IMR-90 (cell line): ENCODE measurements around the gene LMO2. TPM values are rescaled to one million over a fixed set of nuclear protein-coding genes. Genes with fewer than 3 reads are reported as not detected.

ENCODE experiments used
- ATAC-seq: fragments of 200-7000 bp; cut with Tn5 transposase; 2 replicates; pipeline ENCODE4 v1.9.1; 2020; ENCODE audit warnings: low read depth, mild to moderate bottlenecking, moderate library complexity
- BruUV-seq: library from RNA; stranded (reverse); fragments of 400-500 nt; replicated peaks from 2 replicates; lab custom pipeline; 2021; lab: Mats Ljungman, UMichigan
- CTCF ChIA-PET: fragments of 300-600 bp; formaldehyde crosslinking; extraction: SDS; loops from one replicate; lab custom pipeline; 2021; ENCODE audit warnings: antibody characterized with exemption; lab: Yijun Ruan, JAX
- POLR2A ChIA-PET: fragments of 300-600 bp; sonication (Branson Sonifier 250); formaldehyde crosslinking; loops from one replicate; lab custom pipeline; 2022; ENCODE audit warnings: antibody characterized with exemption; ENCODE audit not compliant: unreplicated experiment; lab: Charles Lee
- DNase-seq: peaks from one replicate; pipeline ENCODE4 v3.0.0; 2013
- H2AFZ ChIP-seq: replicated peaks from 2 replicates; pipeline ENCODE3; 2013; ENCODE audit warnings: low read length, mild to moderate bottlenecking; ENCODE audit not compliant: poor library complexity
- H2AK5ac ChIP-seq: 2 replicates; pipeline ENCODE4 v1.6.1; 2013; ENCODE audit warnings: low read depth, low read length, inconsistent platforms
- H2AK9ac ChIP-seq: replicated peaks from 2 replicates; pipeline ENCODE3; 2013; ENCODE audit warnings: mild to moderate bottlenecking, low read depth, low read length, moderate library complexity; ENCODE audit not compliant: poor library complexity
- H2BK120ac ChIP-seq: 2 replicates; pipeline ENCODE4 v1.6.1; 2013; ENCODE audit warnings: low read depth, low read length, inconsistent platforms
- H2BK15ac ChIP-seq: 3 replicates; pipeline ENCODE4 v1.6.1; 2013; ENCODE audit warnings: low read depth, low read length, inconsistent platforms
- H2BK20ac ChIP-seq: 2 replicates; pipeline ENCODE4 v1.6.1; 2013; ENCODE audit warnings: low read depth, mild to moderate bottlenecking, inconsistent platforms, low read length, moderate library complexity
- H2BK5ac ChIP-seq: 2 replicates; pipeline ENCODE4 v1.6.1; 2013; ENCODE audit warnings: mild to moderate bottlenecking, low read depth, low read length, inconsistent platforms; ENCODE audit not compliant: poor library complexity, severe bottlenecking
- H3K14ac ChIP-seq: replicated peaks from 2 replicates; pipeline ENCODE4 v1.6.1; 2013; ENCODE audit warnings: low read depth, low read length, inconsistent platforms
- H3K18ac ChIP-seq: 2 replicates; pipeline ENCODE4 v1.6.1; 2013; ENCODE audit warnings: low read depth, low read length, control low read depth
- H3K23ac ChIP-seq: 2 replicates; pipeline ENCODE4 v1.6.1; 2013; ENCODE audit warnings: low read depth, low read length, inconsistent platforms
- H3K27ac ChIP-seq: 2 replicates; pipeline ENCODE4 v1.5.1; 2013; ENCODE audit warnings: mild to moderate bottlenecking, control low read depth, low read length; ENCODE audit not compliant: insufficient read depth
- H3K27me3 ChIP-seq: 2 replicates; pipeline ENCODE4 v1.6.1; 2013; ENCODE audit warnings: low read length; ENCODE audit not compliant: control insufficient read depth, insufficient read depth
- H3K36me3 ChIP-seq: 2 replicates; pipeline ENCODE4 v1.6.1; 2013; ENCODE audit warnings: low read length, mixed read lengths; ENCODE audit not compliant: control insufficient read depth, insufficient read depth
- H3K4ac ChIP-seq: 2 replicates; pipeline ENCODE4 v1.6.1; 2013; ENCODE audit warnings: low read depth, low read length, inconsistent platforms
- H3K4me1 ChIP-seq: 2 replicates; pipeline ENCODE4 v1.6.1; 2013; ENCODE audit warnings: low read length, mixed read lengths; ENCODE audit not compliant: control insufficient read depth, insufficient read depth
- H3K4me2 ChIP-seq: 2 replicates; pipeline ENCODE4 v1.6.1; 2013; ENCODE audit warnings: low read depth, mild to moderate bottlenecking, control low read depth, low read length, moderate library complexity
- H3K4me3 ChIP-seq: 2 replicates; pipeline ENCODE4 v1.5.1; 2013; ENCODE audit warnings: low read depth, mild to moderate bottlenecking, control low read depth, low read length, moderate library complexity; ENCODE audit not compliant: insufficient read depth
- H3K56ac ChIP-seq: 2 replicates; pipeline ENCODE4 v1.6.1; 2013; ENCODE audit warnings: low read length, inconsistent platforms; ENCODE audit not compliant: insufficient read depth; ENCODE audit errors: extremely low read depth
- H3K79me1 ChIP-seq, 2 experiments: 2 replicates each; pipeline ENCODE4 v1.6.1; 2013; ENCODE audit warnings: low read length in 2 of 2, inconsistent platforms in 1 of 2, low read depth in 1 of 2
- H3K9ac ChIP-seq: 2 replicates; pipeline ENCODE4 v1.6.1; 2013; ENCODE audit warnings: low read depth, low read length, control low read depth
- H3K9me1 ChIP-seq: 2 replicates; pipeline ENCODE4 v1.6.1; 2013; ENCODE audit warnings: low read length, inconsistent platforms; ENCODE audit not compliant: insufficient read depth
- H3K9me3 ChIP-seq: 2 replicates; pipeline ENCODE4 v1.6.1; 2013; ENCODE audit warnings: low read length; ENCODE audit not compliant: control insufficient read depth, insufficient read depth
- H4K20me1 ChIP-seq: 2 replicates; pipeline ENCODE4 v1.6.1; 2013; ENCODE audit warnings: low read length, inconsistent platforms; ENCODE audit not compliant: insufficient read depth
- H4K5ac ChIP-seq: 2 replicates; pipeline ENCODE4 v1.6.1; 2013; ENCODE audit warnings: mild to moderate bottlenecking, low read depth, low read length, control low read depth
- H4K8ac ChIP-seq, 2 experiments: 2 replicates each; pipeline ENCODE4 v1.6.1; 2013; ENCODE audit warnings: low read depth in 2 of 2, low read length in 2 of 2, control low read depth in 1 of 2, inconsistent platforms in 1 of 2
- H4K91ac ChIP-seq: 2 replicates; pipeline ENCODE4 v1.6.1; 2013; ENCODE audit warnings: low read depth, low read length, inconsistent platforms; ENCODE audit not compliant: insufficient read depth
- MXI1 ChIP-seq: IDR thresholded peaks from 2 replicates; pipeline ENCODE4 v1.6.1; 2012; ENCODE audit warnings: low read depth, mild to moderate bottlenecking, low read length, moderate library complexity, borderline replicate concordance
- RFX5 ChIP-seq: IDR thresholded peaks from 2 replicates; pipeline ENCODE4 v1.8.0; 2012; ENCODE audit warnings: low read depth, mild to moderate bottlenecking, low read length, moderate library complexity
- dilution Hi-C: fragments of 300-500 bp; cut with HindIII; formaldehyde crosslinking; loops from one replicate; pipeline ENCODE4 v1.14.3; 2018; ENCODE audit warnings: low sequenced_read_pairs; ENCODE audit not compliant: unreplicated experiment
- in situ Hi-C: fragments of 300-500 bp; cut with MboI; formaldehyde crosslinking; loops from 3 replicates; pipeline ENCODE4 v1.14.3; 2019; ENCODE audit warnings: low sequenced_read_pairs, inconsistent platforms, mixed read lengths
- intact Hi-C: fragments of 100-400 bp; cut with micrococcal nuclease; formaldehyde crosslinking; loops from 2 replicates; pipeline ENCODE4 v1.10.0; 2022
- polyA plus RNA-seq, 3 experiments: library from polyadenylated mRNA; depleted of rRNA; stranded (reverse); fragments of >200 nt; gene quantifications; 2 replicates each; pipeline ENCODE4 v1.2.3, GENCODE V29; 2012; ENCODE audit warnings: low replicate concordance in 1 of 3
- total RNA-seq: library from RNA; depleted of rRNA; stranded (reverse); fragments of >200 nt; gene quantifications from 2 replicates; pipeline ENCODE4 v1.2.3, GENCODE V29; 2012
- TF ChIP-seq, protein P1 (sequence below): fragments of 150-350 bp; IDR thresholded peaks from 2 replicates; pipeline ENCODE4 v1.6.1; 2017; ENCODE audit warnings: mild to moderate bottlenecking, antibody characterized with exemption, low read length, low read depth

Gene LMO2
- total and polyA plus RNA-seq, 2 of the 4 experiments (the other 2 are of a cell fraction) = not detected

DNA sequence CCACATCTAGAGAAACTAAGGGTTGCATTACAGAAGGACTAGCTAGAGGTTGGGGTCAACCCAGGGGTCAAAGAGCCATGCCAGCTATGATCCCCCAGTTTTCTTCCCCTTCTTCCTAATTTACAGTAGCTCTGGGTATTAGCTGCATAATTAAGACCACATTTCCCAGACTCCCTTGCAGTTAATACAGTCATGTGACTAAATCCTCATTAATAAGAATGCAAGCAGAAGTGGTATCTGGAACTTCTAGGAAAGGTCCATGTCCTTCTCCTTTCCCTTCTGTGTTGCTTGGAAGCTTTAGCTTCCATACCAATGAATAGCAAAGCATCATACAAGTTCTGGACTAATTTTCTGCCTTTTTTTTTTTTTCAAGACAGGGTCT, 19.1 kb upstream of the LMO2 start:
- H2BK120ac ChIP-seq = no peak overlapping the region
- H2AK5ac ChIP-seq = no peak overlapping the region
- no peak overlapping the region for H4K5ac ChIP-seq
- no peak overlapping the region for H3K4me3 ChIP-seq
- H2AK9ac ChIP-seq = no peak overlapping the region
- TF ChIP-seq RFX5 (no peak), MXI1 (no peak)
- TF ChIP-seq, protein P1, sequence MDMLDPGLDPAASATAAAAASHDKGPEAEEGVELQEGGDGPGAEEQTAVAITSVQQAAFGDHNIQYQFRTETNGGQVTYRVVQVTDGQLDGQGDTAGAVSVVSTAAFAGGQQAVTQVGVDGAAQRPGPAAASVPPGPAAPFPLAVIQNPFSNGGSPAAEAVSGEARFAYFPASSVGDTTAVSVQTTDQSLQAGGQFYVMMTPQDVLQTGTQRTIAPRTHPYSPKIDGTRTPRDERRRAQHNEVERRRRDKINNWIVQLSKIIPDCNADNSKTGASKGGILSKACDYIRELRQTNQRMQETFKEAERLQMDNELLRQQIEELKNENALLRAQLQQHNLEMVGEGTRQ = no peak
- H3K9ac ChIP-seq = no peak overlapping the region
- CTCF ChIA-PET = interaction anchor here (0.6 kb wide), 1 partner anchor 390 kb away, joined by 3 read pairs; no protein-coding TSS in a partner anchor
- H3K27me3 ChIP-seq = peaks cover 15% of the 10 kb centered on the region
- intact Hi-C loops = no loop called here
- dilution Hi-C loops = no loop called here
- BruUV-seq = no TSS peak
- H3K56ac ChIP-seq = no peak overlapping the region
- no peak overlapping the region for H2BK20ac ChIP-seq
- no peaks in the 10 kb centered on the region for H3K9me1 ChIP-seq
- H3K79me1 ChIP-seq = no peaks in the 10 kb centered on the region
- DNase-seq = no peak
- peaks cover 3% of the 10 kb centered on the region; the same call in 1 of the 2 replicates for H3K4me1 ChIP-seq
- no peak for ATAC-seq
- no peak overlapping the region for H2BK5ac ChIP-seq
- no peaks in the 10 kb centered on the region for H4K20me1 ChIP-seq
- H3K14ac ChIP-seq = no peak overlapping the region
- no peak overlapping the region for H3K18ac ChIP-seq
- POLR2A ChIA-PET = no interaction called here
- no peak overlapping the region for H3K27ac ChIP-seq
- H3K4me2 ChIP-seq = no peak overlapping the region
- no peak overlapping the region for H2BK15ac ChIP-seq
- H3K9me3 ChIP-seq = no peaks in the 10 kb centered on the region
- no peak overlapping the region for H3K4ac ChIP-seq
- no peak overlapping the region for H4K8ac ChIP-seq
- no peaks in the 10 kb centered on the region for H3K36me3 ChIP-seq
- H2AFZ ChIP-seq = no peak overlapping the region
- no peak overlapping the region for H3K23ac ChIP-seq
- in situ Hi-C loops = no loop called here
- H4K91ac ChIP-seq = no peak overlapping the region
